GM06990 (cell line): ENCODE results near the gene PGC.
A peak's percentile ranks its signal among the peaks of the same experiment; 100 is the strongest.

ENCODE experiments used
- DNase-seq: peaks from one replicate; pipeline ENCODE4 v3.0.0-alpha.2; 2011; ENCODE audit not compliant: insufficient read length; ENCODE audit errors: extremely low read depth
- H3K27me3 ChIP-seq: replicated peaks from 2 replicates; pipeline ENCODE4 v1.6.0; 2011; ENCODE audit warnings: low read length; ENCODE audit not compliant: control insufficient read depth, insufficient read depth
- H3K36me3 ChIP-seq: 2 replicates; pipeline ENCODE4 v1.5.1; 2011; ENCODE audit warnings: low read length; ENCODE audit not compliant: control insufficient read depth, insufficient read depth
- H3K4me3 ChIP-seq: replicated peaks from 2 replicates; pipeline ENCODE4 v1.5.1; 2011; ENCODE audit warnings: low read depth, mild to moderate bottlenecking, control low read depth, low read length
- CTCF ChIP-seq: IDR thresholded peaks from 2 replicates; pipeline ENCODE4 v1.5.1; 2011; ENCODE audit warnings: low read length, control low read depth, mild to moderate bottlenecking, inconsistent platforms; ENCODE audit not compliant: insufficient read depth, poor library complexity, severe bottlenecking

The PGC gene

DNA sequence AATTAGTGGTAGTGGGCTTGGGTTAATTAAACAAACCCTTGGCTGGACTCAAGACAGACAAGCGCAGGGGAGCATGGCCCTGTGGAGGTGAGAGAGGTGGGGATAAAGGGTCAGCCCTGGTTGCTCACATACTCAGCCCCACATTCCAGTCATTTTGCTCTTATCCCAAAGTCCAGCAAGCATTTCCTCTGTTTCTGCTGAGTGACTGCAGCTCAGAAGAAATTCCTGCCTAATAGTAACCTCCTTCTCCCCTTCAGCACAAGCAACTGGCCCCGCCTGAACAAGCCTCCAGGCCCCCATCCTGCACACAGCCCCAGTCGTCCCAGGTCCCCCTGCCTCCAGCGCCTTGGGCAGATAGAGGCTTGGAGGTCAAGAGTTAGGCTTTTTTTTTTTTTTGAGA, 8.2 kb downstream of the PGC start:
- no peaks in the 10 kb centered on the region; the same call in none of the 2 replicates for H3K27me3 ChIP-seq
- no peak for DNase-seq
- no peaks in the 10 kb centered on the region for H3K36me3 ChIP-seq
- H3K4me3 ChIP-seq, result no peak overlapping the region
- no peak for TF ChIP-seq CTCF

- DNase-seq, result no peak
- no peak overlapping the region for H3K4me3 ChIP-seq
- TF ChIP-seq CTCF, result no peak
- no peaks in the 10 kb centered on the region for H3K36me3 ChIP-seq
- no peaks in the 10 kb centered on the region for H3K27me3 ChIP-seq
These were observed 9.5 kb downstream of the PGC start for GRCh38 chr6:41737591-41738130.

DNA sequence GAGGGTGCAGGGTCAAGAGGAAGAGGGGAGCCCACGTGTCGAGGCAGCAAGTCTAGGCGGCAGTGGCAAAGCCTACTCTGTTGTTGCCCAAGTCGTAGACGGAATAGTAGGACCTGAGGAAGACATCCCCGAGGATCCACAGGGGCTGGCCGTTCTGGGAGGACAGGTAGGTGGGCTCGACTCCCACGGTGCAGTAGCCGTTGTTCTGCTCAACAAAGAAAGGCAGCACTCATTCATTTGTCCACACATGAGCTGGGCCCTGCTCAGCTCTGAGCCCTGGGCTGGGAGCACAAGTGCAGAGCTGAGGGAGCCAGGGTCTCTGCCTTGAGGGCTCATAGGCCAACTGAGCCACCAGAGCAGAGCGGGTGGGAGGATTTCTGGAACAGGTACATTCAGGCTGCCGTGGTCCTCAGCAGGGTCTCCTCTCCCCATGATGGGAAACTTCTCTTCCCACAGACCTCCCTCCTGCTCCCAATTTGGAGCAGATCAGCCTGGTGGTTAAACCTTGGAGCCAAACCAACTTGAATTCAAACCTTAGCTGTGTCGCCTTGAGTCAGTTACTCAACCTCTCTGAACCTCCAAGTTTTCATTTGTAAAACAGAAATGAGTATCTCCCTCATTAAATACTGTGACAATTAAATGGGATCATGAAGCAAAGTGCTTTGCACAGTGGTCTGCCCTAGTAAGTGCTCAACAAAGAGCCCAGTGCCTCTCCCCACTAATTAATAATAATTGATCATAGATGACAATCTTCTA, 10.2 kb downstream of the PGC start:
- Histone ChIP-seq H3K36me3 (no peaks in the 10 kb centered on the region), H3K4me3 (no peak overlapping the region), H3K27me3 (no peaks in the 10 kb centered on the region)
- no peak for TF ChIP-seq CTCF
- DNase-seq, result no peak

DNA sequence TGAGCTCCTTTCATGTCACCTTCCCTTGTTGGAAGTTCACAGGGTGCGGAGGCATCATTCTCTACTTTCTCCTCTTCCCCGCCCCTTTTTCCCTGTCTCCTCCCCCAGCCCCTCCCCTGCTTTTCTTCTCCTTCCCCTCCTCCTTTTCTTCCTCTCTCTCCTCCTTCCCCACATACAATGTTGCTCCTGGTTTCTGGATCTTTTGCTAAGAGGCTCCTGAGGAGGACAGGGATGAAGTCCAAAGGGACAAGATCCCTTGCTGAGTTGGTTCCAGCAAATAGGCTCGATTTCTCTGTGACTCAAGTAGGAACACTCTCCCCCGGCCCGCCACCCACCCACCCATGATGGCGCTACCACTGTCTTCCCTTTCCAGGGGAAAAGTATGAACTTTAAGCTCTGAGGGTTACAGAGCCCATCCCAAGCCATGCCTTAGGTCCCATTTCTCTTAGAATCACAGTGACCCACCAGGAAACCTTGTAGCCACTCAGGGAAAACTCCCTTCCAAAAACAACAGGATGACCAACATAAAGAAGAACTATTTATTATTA, 10.9 kb downstream of the PGC start:
- Histone ChIP-seq H3K4me3 (no peak overlapping the region), H3K36me3 (no peaks in the 10 kb centered on the region), H3K27me3 (no peaks in the 10 kb centered on the region)
- no peak for TF ChIP-seq CTCF
- no peak for DNase-seq

DNA sequence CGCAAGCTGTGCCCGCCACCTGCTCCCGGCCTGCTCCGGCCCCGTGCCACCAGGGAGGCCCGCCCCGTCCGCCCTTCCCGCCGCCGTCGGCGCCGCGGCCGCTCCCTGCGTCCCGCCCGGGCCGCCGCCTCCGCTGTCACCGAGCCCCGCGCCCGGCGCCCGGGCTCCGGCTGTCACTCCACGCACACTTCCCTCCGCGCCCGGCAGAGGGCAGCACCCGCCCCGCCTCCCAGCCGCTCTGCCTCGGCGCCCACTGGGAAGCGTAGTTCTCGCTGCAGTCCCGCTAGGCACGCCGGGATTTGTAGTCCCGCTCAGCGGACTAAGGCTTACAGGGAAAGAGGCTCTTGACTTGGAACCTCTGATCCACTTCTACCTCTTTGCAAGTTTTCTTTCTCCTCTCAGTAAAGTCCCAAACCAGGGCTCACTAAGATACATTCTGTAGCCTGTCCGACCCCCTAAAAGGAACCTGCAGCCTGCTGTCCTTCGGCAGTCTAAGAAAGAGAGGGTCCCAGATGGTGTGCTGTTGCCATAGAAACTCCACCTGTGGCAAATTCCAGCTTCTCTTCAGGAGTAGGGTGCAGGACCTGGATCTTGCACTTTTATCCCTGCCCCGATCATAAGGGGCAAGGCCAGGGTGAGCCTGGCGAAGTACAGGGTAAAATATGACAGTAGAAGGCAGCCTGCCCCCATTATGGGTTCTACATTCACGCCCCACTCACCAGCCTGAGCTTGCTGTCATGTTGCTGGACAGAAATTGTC, 11.6 kb downstream of the PGC start, which contains the start of gene TFEB:
TFEB (minus strand) TSS at position 182 of the 759 bp plus-strand sequence. CDS start 44,395 bp downstream, outside the sequence.
- peak; percentile 79 for TF ChIP-seq CTCF
- peak; percentile 90 for DNase-seq
- Histone ChIP-seq H3K36me3 (no peaks in the 10 kb centered on the region), H3K4me3 (peak within 1 kb of the TSS; percentile 78), H3K27me3 (no peaks in the 10 kb centered on the region)
